Adipocyte (in vitro differentiated cells): ENCODE measurements around the gene MYH16.
"Not testable (repeated sequence)": the region's sequence is repeated elsewhere in the genome, so short reads cannot be mapped to it uniquely, and the experiment has no call there.

Source experiments
- DNase-seq: peaks from one replicate; pipeline ENCODE4 v3.0.0-alpha.2; 2015; ENCODE audit warnings: low read depth
- H3K27me3 ChIP-seq: replicated peaks from 2 replicates; pipeline ENCODE4 v1.7.0; 2013; ENCODE audit warnings: mild to moderate bottlenecking, low read length, moderate library complexity; ENCODE audit not compliant: control insufficient read depth, insufficient read depth
- H3K36me3 ChIP-seq: 2 replicates; pipeline ENCODE4 v1.7.0; 2013; ENCODE audit warnings: low read length, mild to moderate bottlenecking, moderate library complexity; ENCODE audit not compliant: control insufficient read depth, insufficient read depth, severe bottlenecking
- H3K4me1 ChIP-seq: 2 replicates; pipeline ENCODE4 v1.7.0; 2013; ENCODE audit warnings: mild to moderate bottlenecking, low read length, moderate library complexity; ENCODE audit not compliant: control insufficient read depth, insufficient read depth
- H3K4me3 ChIP-seq: 2 replicates; pipeline ENCODE4 v1.7.0; 2013; ENCODE audit warnings: mild to moderate bottlenecking, low read length, moderate library complexity
- H3K9ac ChIP-seq: 2 replicates; pipeline ENCODE4 v1.7.0; 2013; ENCODE audit warnings: mild to moderate bottlenecking, low read length, moderate library complexity
- H3K9me3 ChIP-seq: 2 replicates; pipeline ENCODE4 v1.7.0; 2013; ENCODE audit warnings: mild to moderate bottlenecking, low read length, moderate library complexity; ENCODE audit not compliant: control insufficient read depth

The MYH16 gene

DNA sequence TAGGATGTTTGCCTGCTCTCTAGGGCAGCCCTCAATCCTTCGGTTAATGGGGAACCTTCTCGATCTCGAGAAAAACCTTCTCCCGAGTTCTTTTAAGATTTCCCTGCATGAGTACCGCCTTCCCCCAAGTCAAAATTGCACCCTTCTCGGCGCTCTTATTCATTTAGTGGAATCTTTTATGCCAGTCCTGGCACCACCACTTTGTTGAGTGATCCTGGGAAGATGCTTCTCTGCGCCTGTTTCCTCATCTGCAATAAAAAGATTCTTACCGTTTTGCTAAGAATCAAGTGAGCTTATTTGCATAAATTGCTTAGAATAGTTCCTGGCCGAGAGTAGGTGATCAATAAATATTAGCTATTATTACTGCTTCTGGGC lies 53.8 kb downstream of the MYH16 start:
- no peaks in the 10 kb centered on the region for H3K36me3 ChIP-seq
- H3K4me3 ChIP-seq = peak overlapping the region; percentile 99
- peak overlapping the region; percentile 99 for H3K9ac ChIP-seq
- DNase-seq = peak; percentile 6
- no peaks in the 10 kb centered on the region for H3K9me3 ChIP-seq
- H3K27me3 ChIP-seq = no peaks in the 10 kb centered on the region
- peaks cover 36% of the 10 kb centered on the region for H3K4me1 ChIP-seq

DNA sequence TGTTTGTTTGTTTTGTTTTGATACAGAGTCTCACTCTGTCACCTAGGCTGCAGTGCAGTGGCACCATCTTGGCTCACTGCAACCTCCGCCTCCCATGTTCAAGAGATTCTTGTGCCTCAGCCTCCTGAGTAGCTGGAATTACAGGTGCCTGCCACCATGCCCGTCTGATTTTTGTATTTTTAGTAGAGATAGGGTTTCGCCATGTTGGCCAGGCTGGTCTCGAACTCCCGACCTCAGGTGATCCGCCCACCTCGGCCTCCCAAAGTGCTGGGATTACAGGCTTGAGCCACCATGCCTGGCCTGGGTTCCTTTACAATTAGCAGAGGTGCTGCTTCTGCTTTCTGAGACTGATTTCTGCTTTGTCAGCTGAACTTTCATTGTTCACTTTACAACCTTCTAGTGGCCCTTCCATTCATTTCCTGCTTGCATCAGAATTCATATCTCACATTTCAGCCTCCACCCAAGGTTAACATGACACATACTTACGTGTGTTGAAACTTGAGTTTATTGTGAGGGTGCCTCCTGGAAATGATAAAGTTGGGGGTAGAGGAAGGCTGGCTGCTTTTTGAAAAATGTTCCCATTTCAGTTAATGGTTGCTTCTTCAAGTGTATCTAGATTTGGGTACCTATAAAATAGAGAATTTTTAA lies 57.8 kb downstream of the MYH16 start:
- peaks cover 28% of the 10 kb centered on the region for H3K4me1 ChIP-seq
- peak; percentile 88 for DNase-seq
- H3K9me3 ChIP-seq, H3K27me3 ChIP-seq, H3K4me3 ChIP-seq: not testable (repeated sequence)
- H3K36me3 ChIP-seq = peaks cover 23% of the 10 kb centered on the region
- peak overlapping the region; percentile 48 for H3K9ac ChIP-seq

DNA sequence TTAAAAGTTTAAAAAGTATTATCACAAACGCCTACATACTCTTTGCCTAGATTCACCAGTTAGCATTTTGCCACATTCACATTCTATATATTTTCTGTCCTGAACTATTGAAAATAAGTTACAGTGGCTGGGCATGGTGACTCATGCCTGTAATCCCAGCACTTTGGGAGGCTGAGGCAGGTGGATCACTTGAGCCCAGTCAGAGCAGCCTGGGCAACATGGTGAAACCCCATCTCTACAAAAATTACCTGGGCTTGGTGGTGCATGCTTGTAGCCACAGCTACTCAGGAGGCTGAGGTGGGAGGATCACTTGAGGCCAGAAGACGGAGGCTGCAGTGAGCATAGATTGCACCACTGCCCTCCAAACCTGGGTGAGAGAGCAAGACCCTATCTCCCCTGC lies 58.4 kb downstream of the MYH16 start:
- DNase-seq = peak; percentile 38
- Histone ChIP-seq H3K9me3 (no peaks in the 10 kb centered on the region), H3K4me3 (no peak overlapping the region), H3K27me3 (no peaks in the 10 kb centered on the region), H3K4me1 (peaks cover 28% of the 10 kb centered on the region), H3K36me3 (peaks cover 25% of the 10 kb centered on the region), H3K9ac (peak overlapping the region; percentile 48)

DNA sequence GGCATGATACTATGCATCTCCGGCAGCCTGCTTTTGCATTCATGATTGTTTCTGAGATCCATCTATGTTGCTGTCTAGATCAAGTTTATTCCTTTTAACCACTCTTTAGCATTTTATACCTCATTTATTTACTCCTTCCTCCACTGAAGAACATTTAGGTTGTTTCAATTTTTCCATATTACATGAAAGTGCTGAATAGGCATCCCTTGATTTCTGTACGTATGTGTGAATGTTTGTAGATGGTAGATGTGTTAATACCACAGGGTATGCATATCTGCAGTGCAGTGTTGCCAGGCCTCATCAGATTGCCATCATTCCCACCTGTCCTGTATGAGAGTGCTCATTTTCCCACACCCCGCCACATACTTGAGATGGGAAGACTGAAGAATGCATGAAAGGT lies 67.0 kb downstream of the MYH16 start:
- no peak for DNase-seq
- no peaks in the 10 kb centered on the region for H3K4me1 ChIP-seq
- no peak overlapping the region for H3K4me3 ChIP-seq
- no peaks in the 10 kb centered on the region for H3K9me3 ChIP-seq
- no peak overlapping the region for H3K9ac ChIP-seq
- H3K27me3 ChIP-seq = no peaks in the 10 kb centered on the region
- H3K36me3 ChIP-seq = peaks cover 83% of the 10 kb centered on the region

DNA sequence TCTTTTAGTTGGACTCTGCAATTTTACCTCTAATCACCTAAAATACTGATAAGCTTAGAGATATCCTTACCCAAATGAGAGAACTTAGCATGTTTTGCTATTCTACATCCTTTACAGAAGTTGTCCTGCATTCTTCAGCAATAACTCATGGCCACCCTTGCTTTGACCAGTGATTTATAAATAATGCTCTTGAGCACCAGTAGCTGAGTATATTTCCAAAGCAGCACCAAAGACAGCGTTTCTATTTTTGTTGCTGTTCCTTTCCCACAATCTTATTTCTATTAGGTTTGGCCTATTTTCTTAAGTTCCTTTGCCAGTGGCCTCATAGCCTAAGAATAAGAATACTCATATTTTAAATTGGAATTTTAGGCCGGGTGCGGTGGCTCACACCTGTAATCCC lies 68.0 kb downstream of the MYH16 start:
- H3K4me3 ChIP-seq = no peak overlapping the region
- peaks cover 83% of the 10 kb centered on the region for H3K36me3 ChIP-seq
- no peaks in the 10 kb centered on the region for H3K4me1 ChIP-seq
- DNase-seq = no peak
- H3K9ac ChIP-seq = no peak overlapping the region
- H3K9me3 ChIP-seq = no peaks in the 10 kb centered on the region
- no peaks in the 10 kb centered on the region for H3K27me3 ChIP-seq

DNA sequence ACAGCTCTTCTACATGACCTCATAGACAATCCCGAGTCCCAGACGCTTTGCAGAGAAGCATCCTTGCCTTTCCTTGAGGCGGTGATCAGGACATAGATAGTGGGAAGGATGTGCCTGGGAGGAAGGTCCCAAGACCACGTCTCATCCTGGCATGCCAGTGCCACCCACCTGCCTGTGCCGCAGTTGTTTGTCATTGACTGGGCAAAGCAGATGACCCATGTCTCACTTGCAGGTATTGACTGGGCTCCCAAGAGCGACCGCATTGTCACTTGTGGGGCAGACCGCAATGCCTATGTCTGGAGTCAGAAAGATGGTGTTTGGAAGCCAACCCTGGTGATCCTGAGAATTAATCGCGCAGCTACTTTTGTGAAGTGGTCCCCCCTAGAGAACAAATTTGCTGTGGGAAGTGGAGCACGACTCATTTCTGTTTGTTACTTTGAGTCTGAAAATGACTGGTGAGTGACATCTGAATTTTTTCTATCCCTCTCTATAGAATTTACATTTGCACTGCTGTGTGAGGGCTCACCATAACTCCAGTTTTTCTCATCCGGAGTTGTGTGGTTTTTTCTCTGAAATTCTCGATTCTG lies 71.5 kb downstream of the MYH16 start:
- Histone ChIP-seq H3K4me3 (no peak overlapping the region), H3K9me3 (no peaks in the 10 kb centered on the region), H3K4me1 (no peaks in the 10 kb centered on the region), H3K9ac (no peak overlapping the region), H3K27me3 (no peaks in the 10 kb centered on the region), H3K36me3 (peaks cover 89% of the 10 kb centered on the region)
- no peak for DNase-seq

DNA sequence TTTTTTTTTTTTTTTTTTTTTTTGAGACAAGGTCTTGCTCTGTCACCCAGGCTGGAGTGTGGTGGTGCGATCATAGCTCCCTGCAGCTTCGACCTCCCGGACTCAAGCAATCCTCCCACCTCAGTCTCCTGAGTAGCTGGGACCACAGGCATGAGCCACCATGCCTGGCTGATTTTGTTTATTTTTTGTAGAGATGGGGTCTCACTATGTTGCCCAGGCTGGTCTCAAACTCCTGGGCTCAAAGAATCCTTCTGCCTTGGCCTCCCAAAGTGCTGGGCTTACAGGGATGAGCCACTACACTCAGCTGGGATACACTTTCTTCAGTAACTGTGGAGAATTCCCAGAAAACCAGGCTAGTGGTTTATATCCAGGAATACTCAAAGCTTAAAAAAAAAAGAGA lies 78.0 kb downstream of the MYH16 start:
- not testable (repeated sequence) for DNase-seq, H3K4me3 ChIP-seq
- H3K36me3 ChIP-seq = peaks cover 79% of the 10 kb centered on the region

DNA sequence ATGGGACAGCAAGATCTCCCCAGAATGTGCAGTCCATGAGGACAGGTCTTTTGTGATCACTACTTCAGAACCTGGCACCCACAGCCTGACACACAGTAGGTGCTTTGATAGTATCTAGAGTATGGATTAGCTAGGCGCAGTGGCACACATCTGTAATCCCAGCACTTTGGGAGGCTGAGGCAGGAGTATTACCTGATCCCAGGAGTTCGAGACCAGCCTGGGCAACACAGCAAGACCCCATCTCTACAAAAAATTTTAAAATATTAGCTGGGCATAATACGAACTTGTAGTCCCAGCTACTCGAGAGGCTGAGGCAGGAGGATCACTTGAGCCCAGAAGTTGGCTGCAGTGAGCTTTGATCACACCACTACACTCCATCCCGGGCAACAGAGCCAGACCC lies 79.6 kb downstream of the MYH16 start:
- H3K36me3 ChIP-seq = peaks cover 78% of the 10 kb centered on the region
- no peak for DNase-seq
- H3K4me3 ChIP-seq = no peak overlapping the region
- no peaks in the 10 kb centered on the region for H3K9me3 ChIP-seq
- no peaks in the 10 kb centered on the region for H3K27me3 ChIP-seq
- H3K9ac ChIP-seq = no peak overlapping the region
- H3K4me1 ChIP-seq = no peaks in the 10 kb centered on the region

More for the DNA sequence above, 78.0 kb downstream of the MYH16 start:
- not testable (repeated sequence) for H3K27me3 ChIP-seq, H3K9me3 ChIP-seq, H3K9ac ChIP-seq, H3K4me1 ChIP-seq

DNA sequence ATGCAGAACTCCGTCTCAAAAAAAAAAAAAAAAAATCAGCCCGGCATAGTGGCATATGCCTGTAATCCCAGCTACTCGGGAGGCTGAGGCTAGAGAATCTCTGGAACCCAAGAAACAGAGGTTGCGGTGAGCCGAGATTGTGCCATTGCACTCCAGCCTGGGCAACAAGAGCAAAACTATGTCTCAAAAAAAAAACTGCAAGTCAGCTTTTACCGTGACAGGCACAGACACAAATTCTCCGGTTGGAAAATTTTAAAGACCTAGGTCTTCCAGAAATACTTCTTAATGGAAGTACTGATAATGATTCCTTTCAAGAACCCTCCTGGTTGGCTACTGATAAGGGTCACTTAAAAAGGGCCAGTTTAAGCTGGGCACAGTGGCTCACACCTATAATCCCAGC lies 82.5 kb downstream of the MYH16 start:
- Histone ChIP-seq H3K4me1 (no peaks in the 10 kb centered on the region), H3K9me3 (no peaks in the 10 kb centered on the region), H3K4me3 (no peak overlapping the region), H3K9ac (no peak overlapping the region), H3K36me3 (peaks cover 79% of the 10 kb centered on the region), H3K27me3 (no peaks in the 10 kb centered on the region)
- no peak for DNase-seq

DNA sequence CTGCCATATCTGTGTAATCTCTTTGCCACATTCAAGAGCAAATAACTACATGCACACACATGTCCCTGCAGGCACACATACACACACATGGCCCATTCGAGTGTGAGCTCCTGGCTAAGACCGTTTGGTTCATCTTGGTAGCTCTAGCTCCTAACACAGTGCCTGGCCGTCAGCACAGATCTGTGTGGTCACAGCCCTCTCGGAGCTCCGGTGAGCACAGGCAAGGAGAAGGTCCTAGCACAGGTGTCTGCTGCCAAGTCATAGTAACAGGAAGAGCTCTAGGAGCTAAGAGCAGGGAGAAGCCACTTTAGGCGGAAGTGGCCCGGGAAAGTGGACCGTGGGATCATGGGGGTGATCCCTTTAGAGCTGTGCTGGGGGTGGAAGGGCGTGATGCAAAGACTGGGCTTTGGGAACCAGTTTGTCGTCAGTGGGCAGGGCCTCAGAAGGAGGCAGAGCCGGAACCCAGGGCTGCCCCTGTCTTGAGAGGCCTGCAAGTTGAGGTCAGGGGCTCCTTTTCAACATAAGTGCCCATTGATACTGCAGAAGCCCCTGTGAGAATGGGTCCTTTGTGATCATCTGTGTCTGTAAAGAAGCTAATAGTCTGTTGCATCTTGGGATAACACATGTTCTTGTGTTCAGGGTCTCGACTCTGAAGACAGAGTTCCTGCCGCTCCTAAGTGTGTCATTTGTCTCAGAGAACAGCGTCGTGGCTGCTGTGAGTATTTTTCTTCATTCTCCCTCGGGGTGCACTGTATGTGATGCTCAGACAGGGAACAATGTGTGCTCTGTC lies 85.3 kb downstream of the MYH16 start:
- no peaks in the 10 kb centered on the region for H3K9me3 ChIP-seq
- no peak for DNase-seq
- peaks cover 71% of the 10 kb centered on the region for H3K36me3 ChIP-seq

DNA sequence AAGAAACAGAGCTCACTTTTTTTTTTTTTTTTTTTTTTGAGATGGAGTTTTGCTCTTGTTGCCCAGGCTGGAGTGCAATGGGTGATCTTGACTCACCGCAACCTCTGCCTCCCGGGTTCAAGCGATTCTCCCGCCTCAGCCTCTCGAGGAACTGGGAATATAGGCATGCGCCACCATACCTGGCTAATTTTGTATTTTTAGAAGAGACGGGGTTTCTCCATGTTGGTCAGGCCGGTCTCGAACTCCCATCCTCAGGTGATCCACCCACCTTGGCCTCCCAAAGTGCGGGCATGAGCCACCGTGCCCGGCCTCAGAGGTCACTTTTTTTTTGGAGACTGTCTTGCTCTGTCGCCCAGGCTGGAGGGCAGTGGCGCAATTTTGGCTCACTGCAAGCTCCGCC lies 85.9 kb downstream of the MYH16 start:
- H3K4me3 ChIP-seq, H3K9ac ChIP-seq, H3K27me3 ChIP-seq, H3K9me3 ChIP-seq, DNase-seq: not testable (repeated sequence)
- H3K36me3 ChIP-seq = peaks cover 74% of the 10 kb centered on the region
- H3K4me1 ChIP-seq = peaks cover 15% of the 10 kb centered on the region

More for the DNA sequence above, 85.3 kb downstream of the MYH16 start:
- Histone ChIP-seq H3K4me3 (no peak overlapping the region), H3K9ac (no peak overlapping the region), H3K27me3 (no peaks in the 10 kb centered on the region), H3K4me1 (peaks cover 9% of the 10 kb centered on the region)
